ENCODE measurements around the gene ENPP4.
"Not testable (repeated sequence)": the region's sequence is repeated elsewhere in the genome, so short reads cannot be mapped to it uniquely, and the experiment has no call there.

ENPP4 gene, protein sequence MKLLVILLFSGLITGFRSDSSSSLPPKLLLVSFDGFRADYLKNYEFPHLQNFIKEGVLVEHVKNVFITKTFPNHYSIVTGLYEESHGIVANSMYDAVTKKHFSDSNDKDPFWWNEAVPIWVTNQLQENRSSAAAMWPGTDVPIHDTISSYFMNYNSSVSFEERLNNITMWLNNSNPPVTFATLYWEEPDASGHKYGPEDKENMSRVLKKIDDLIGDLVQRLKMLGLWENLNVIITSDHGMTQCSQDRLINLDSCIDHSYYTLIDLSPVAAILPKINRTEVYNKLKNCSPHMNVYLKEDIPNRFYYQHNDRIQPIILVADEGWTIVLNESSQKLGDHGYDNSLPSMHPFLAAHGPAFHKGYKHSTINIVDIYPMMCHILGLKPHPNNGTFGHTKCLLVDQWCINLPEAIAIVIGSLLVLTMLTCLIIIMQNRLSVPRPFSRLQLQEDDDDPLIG

GRCh38 chr6:46129629-46130511 is at the start of gene ENPP4:
ENPP4 (plus strand) TSS chr6:46129989; CDS start chr6:46139584, 9,595 bp downstream.
- H3K4me3 Mint-ChIP-seq, result peak within 1 kb of the TSS; percentile 97 to 100
- DNase-seq, result peak; percentile 96

GRCh38 chr6:46080111-46080510 is 49.7 kb upstream of the ENPP4 start:
- H3K4me3 Mint-ChIP-seq, result no peak overlapping the region

More at GRCh38 chr6:46129629-46130511, at the start of gene ENPP4:
- Mint-ChIP-seq H3K9me3 (no peaks in the 10 kb centered on the region), H3K27me3 (no peaks in the 10 kb centered on the region), H3K36me3 (peaks cover 2 to 6% of the 10 kb centered on the region in 2 donors), H3K4me1 (peaks cover 18 to 42% of the 10 kb centered on the region in 2 donors), H3K27ac (peak within 1 kb of the TSS; percentile 96)
- peak; percentile 99 to 100 for ATAC-seq (replicated peaks)

GRCh38 chr6:46085688-46086087 is 44.1 kb upstream of the ENPP4 start:
- not testable (repeated sequence) for DNase-seq; H3K9me3 Mint-ChIP-seq; H3K36me3 Mint-ChIP-seq; H3K27ac Mint-ChIP-seq; H3K4me3 Mint-ChIP-seq; H3K4me1 Mint-ChIP-seq; ATAC-seq (replicated peaks)
- peaks cover 17 to 25% of the 10 kb centered on the region in 2 donors for H3K27me3 Mint-ChIP-seq

More at GRCh38 chr6:46080111-46080510, 49.7 kb upstream of the ENPP4 start:
- Mint-ChIP-seq H3K36me3 (no peaks in the 10 kb centered on the region), H3K27me3 (peaks cover 0 to 7% of the 10 kb centered on the region in 2 donors), H3K9me3 (no peaks in the 10 kb centered on the region), H3K4me1 (no peaks in the 10 kb centered on the region), H3K27ac (no peak overlapping the region)
- ATAC-seq (replicated peaks), result no peak
- DNase-seq, result no peak

DNA sequence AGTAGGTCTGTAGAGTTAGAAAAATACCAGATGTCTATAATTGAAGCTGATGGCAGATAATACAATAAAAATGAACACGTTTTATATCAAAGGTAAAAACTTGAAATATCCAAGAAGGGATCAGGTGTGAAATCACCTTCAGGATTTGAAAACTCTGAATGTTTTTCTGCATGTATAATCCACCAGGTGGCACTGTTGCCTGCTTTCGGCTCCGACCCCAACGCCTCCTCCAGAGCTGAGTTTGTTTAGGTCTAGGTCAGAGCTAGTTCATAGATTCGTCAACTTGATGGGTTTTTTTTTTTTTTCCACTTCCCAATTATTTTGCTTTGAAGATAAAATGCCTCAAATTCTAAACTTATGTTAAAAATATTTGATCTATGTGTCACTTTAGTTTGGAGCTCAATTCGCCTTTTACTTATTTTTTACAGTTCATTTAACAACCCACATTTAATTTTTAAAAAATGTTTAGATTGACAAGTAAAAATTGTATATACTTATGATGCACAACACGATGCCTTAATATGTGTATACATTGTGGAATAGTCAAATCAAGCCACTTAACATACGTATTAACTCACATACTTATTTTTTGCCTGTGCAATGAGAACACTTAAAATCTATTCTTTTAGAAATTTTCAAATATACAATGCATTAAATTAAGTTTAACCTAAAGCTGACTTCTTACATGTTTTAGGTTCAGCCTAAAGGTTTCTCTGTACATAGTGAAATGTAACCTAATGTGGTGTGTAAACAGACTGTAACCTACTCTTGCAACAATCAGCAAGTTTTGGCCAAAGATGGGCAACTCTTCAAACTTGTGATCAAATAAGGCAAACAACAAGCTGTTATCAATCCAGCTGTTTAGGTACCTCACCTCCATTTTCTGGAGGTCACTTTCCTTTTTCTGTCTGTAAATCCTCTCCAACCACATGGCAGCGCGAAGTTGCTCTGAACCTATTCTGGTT is 39.4 kb upstream of the ENPP4 start:
- ATAC-seq (replicated peaks) (peak; percentile 72 to 86), DNase-seq (peak; percentile 32)
- Mint-ChIP-seq H3K27ac (no peak overlapping the region), H3K27me3 (peaks cover 24 to 38% of the 10 kb centered on the region in 2 donors), H3K9me3 (peaks cover 15 to 18% of the 10 kb centered on the region in 2 donors), H3K36me3 (peaks cover 7 to 16% of the 10 kb centered on the region in 2 donors), H3K4me3 (no peak overlapping the region), H3K4me1 (peaks cover 0 to 5% of the 10 kb centered on the region in 2 donors)

DNA sequence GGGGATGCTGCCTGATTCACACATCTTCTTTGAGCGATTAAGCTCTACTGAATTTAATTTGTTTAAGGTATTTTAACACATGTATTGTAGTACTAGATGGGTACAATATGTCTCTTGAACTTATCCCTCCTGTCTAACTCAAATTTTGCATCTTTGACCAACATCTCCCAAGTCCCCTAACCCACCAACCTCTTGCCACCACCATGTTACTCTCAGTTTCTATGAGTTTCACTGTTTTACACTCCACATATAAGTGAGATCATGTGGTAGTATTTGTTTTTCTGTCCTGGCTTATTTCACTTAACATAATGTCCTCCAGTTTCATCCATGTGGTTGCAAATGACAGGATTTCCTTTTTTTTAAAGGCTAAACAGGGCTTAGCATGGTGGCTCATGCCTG is 38.7 kb upstream of the ENPP4 start:
- Mint-ChIP-seq H3K27me3 (peaks cover 21 to 34% of the 10 kb centered on the region in 2 donors), H3K27ac (no peak overlapping the region), H3K9me3 (peaks cover 22 to 25% of the 10 kb centered on the region in 2 donors), H3K4me3 (no peak overlapping the region), H3K36me3 (peaks cover 12 to 23% of the 10 kb centered on the region in 2 donors), H3K4me1 (peaks cover 0 to 5% of the 10 kb centered on the region in 2 donors)
- no peak for DNase-seq
- no peak for ATAC-seq (replicated peaks)

DNA sequence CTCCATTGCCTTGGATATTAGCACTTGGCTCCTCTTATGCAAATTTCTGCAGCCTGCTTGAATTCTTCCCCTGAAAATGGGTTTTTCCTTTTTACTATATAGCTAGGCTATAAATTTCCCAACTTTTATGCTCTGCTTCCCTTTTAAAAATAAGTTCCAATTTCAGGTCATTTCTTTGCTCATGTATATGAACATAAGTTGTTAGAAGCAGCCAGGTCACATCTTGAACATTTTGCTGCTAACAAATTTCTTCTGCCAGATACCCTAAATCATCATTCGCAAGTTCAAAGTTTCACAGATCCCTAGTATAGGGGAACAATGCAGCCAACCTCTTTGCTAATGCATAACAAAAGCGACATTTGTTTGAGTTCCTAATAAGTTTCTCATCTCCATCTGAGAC is 34.5 kb upstream of the ENPP4 start:
- Mint-ChIP-seq H3K9me3 (peaks cover 23 to 26% of the 10 kb centered on the region in 2 donors), H3K27ac (no peak overlapping the region), H3K4me3 (no peak overlapping the region), H3K4me1 (peaks cover 0 to 5% of the 10 kb centered on the region in 2 donors), H3K36me3 (peaks cover 19 to 39% of the 10 kb centered on the region in 2 donors), H3K27me3 (peaks cover 6 to 13% of the 10 kb centered on the region in 2 donors)
- no peak for DNase-seq
- no peak for ATAC-seq (replicated peaks)

DNA sequence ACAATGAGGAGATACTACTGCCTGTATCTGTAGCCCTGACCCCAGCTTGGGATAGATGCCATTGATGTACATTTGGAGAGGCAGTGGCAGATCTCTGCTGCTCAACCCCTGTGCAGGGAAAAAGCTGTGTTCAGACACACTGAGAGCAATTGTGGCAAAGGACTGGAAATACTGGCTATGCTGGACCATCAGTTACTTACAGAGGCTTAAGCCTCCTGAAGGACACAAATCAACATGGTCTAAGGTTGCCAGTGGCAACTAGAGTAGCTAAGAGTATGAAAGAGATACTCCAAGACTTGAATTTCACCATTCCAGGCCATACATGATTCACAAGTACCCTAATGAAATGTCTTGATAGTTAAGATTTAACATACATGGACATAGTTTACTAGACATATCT is 32.4 kb upstream of the ENPP4 start:
- DNase-seq, result no peak
- H3K27me3 Mint-ChIP-seq, result peaks cover 0 to 6% of the 10 kb centered on the region in 2 donors
- no peak overlapping the region for H3K27ac Mint-ChIP-seq
- H3K9me3 Mint-ChIP-seq, result peaks cover 23 to 26% of the 10 kb centered on the region in 2 donors
- peaks cover 3% of the 10 kb centered on the region in 2 donors for H3K4me1 Mint-ChIP-seq
- no peak for ATAC-seq (replicated peaks)
- peaks cover 19 to 55% of the 10 kb centered on the region in 2 donors for H3K36me3 Mint-ChIP-seq
- H3K4me3 Mint-ChIP-seq, result no peak overlapping the region

- Mint-ChIP-seq H3K4me3 (no peak overlapping the region), H3K27me3 (peaks cover 0 to 2% of the 10 kb centered on the region in 2 donors), H3K36me3 (peaks cover 19 to 56% of the 10 kb centered on the region in 2 donors), H3K4me1 (peaks cover 3 to 7% of the 10 kb centered on the region in 2 donors), H3K9me3 (peaks cover 23 to 25% of the 10 kb centered on the region in 2 donors), H3K27ac (no peak overlapping the region)
- no peak for ATAC-seq (replicated peaks)
- DNase-seq, result no peak
Measured at GRCh38 chr6:46098678-46099077, 31.1 kb upstream of the ENPP4 start.

- Mint-ChIP-seq H3K36me3 (peaks cover 16 to 45% of the 10 kb centered on the region in 2 donors), H3K4me1 (peaks cover 7 to 8% of the 10 kb centered on the region in 2 donors), H3K9me3 (peaks cover 11 to 12% of the 10 kb centered on the region in 2 donors), H3K27ac (no peak overlapping the region), H3K27me3 (no peaks in the 10 kb centered on the region), H3K4me3 (no peak overlapping the region)
- DNase-seq (no peak), ATAC-seq (replicated peaks) (no peak)
Measured at GRCh38 chr6:46099952-46100351, 29.8 kb upstream of the ENPP4 start.

DNA sequence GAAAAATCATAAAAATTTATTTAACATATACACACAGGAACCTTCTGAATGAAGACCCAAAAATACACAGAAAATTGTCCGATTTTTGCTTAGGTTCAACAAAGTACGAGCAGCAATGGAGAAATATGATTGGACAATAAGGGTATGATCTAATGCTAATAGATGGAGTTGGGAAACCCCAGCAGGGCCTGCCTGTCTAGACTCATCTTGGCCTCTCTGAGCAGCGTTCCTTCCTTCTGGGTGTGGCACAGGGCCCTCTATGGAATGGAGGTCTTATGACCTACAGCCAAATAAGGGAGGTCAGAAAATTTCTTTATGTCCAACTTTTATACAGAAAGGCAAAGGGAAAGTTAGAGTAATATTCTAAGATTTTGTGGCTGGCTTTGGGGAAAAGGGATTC is 27.7 kb upstream of the ENPP4 start:
- H3K27ac Mint-ChIP-seq, result no peak overlapping the region
- no peaks in the 10 kb centered on the region for H3K27me3 Mint-ChIP-seq
- peaks cover 0 to 2% of the 10 kb centered on the region in 2 donors for H3K9me3 Mint-ChIP-seq
- H3K4me1 Mint-ChIP-seq, result peaks cover 7 to 12% of the 10 kb centered on the region in 2 donors
- no peak overlapping the region for H3K4me3 Mint-ChIP-seq
- DNase-seq (no peak), ATAC-seq (replicated peaks) (peak; percentile 48 to 67)
- peaks cover 3 to 29% of the 10 kb centered on the region in 2 donors for H3K36me3 Mint-ChIP-seq

DNA sequence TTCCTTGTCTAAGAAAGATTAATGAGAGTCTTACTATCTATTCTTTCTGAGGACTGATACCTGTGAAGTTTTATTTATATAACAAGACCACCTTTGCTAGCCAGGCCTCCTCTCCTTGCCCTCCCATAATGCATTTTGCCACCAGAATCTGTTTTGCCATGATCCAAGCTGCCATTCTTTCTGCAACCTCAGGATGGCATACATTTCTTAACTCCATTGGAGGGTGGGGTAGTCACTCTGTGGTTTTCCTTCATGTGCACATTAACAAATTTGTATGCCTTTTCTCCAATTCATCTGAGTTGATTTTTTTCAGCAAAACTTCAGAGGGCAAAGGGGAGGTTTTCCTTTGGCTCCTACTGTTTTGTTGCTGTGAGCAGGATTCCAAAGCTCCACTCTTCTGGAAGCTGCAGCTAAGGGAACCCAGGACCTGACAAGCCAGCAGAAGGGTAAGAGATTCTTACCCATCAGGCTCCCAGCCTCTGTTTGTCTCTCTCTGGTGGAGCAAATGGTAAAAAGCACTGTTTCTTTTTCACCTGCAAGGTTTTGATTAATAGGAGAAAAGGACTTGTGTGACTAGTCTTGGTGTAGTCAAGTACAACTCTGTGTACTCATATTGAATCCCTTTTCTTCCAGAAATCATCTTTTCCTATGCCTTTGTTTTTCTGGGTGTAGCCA is 26.2 kb upstream of the ENPP4 start:
- ATAC-seq (replicated peaks) (no peak), DNase-seq (no peak)
- no peak overlapping the region for H3K4me3 Mint-ChIP-seq
- H3K36me3 Mint-ChIP-seq, result peaks cover 3 to 29% of the 10 kb centered on the region in 2 donors
- peaks cover 0 to 2% of the 10 kb centered on the region in 2 donors for H3K9me3 Mint-ChIP-seq
- H3K4me1 Mint-ChIP-seq, result peaks cover 7 to 12% of the 10 kb centered on the region in 2 donors
- no peak overlapping the region for H3K27ac Mint-ChIP-seq
- no peaks in the 10 kb centered on the region for H3K27me3 Mint-ChIP-seq

GRCh38 chr6:46104209-46104608 is 25.6 kb upstream of the ENPP4 start:
- H3K4me1 Mint-ChIP-seq, result peaks cover 7 to 12% of the 10 kb centered on the region in 2 donors
- H3K27ac Mint-ChIP-seq, result no peak overlapping the region
- H3K9me3 Mint-ChIP-seq, result peaks cover 0 to 2% of the 10 kb centered on the region in 2 donors
- no peaks in the 10 kb centered on the region for H3K27me3 Mint-ChIP-seq
- H3K36me3 Mint-ChIP-seq, result peaks cover 3 to 24% of the 10 kb centered on the region in 2 donors
- DNase-seq, result no peak
- H3K4me3 Mint-ChIP-seq, result no peak overlapping the region
- no peak for ATAC-seq (replicated peaks)

- H3K36me3 Mint-ChIP-seq, result peaks cover 3 to 30% of the 10 kb centered on the region in 2 donors
- no peaks in the 10 kb centered on the region for H3K27me3 Mint-ChIP-seq
- DNase-seq, result no peak
Measured at GRCh38 chr6:46105568-46105967, 24.2 kb upstream of the ENPP4 start.

More at GRCh38 chr6:46105568-46105967, 24.2 kb upstream of the ENPP4 start:
- H3K4me3 Mint-ChIP-seq, result no peak overlapping the region
- peaks cover 2 to 4% of the 10 kb centered on the region in 2 donors for H3K9me3 Mint-ChIP-seq
- H3K4me1 Mint-ChIP-seq, result peaks cover 7 to 12% of the 10 kb centered on the region in 2 donors
- no peak for ATAC-seq (replicated peaks)
- H3K27ac Mint-ChIP-seq, result no peak overlapping the region
